Esophagus muscularis mucosa (tissue), 3 donors: ENCODE measurements around the gene OR52A1.

ENCODE experiments used
- CTCF ChIP-seq, 3 experiments: fragments of 200-600 bp in 2 of 3; fragments of 450-650 bp in 1 of 3; sonication (generic) in 2 of 3; IDR thresholded peaks; one replicate each; pipeline ENCODE4 v1.5.1; 2017 to 2019; ENCODE audit warnings: antibody characterized with exemption in 3 of 3, mild to moderate bottlenecking in 2 of 3, moderate library complexity in 1 of 3
- POLR2AphosphoS5 ChIP-seq, 2 donors: sonication (generic); formaldehyde crosslinking; IDR thresholded peaks; one replicate each; pipeline ENCODE4 v1.6.1; 2017; ENCODE audit warnings: antibody characterized with exemption in 2 of 2

GRCh38 chr11:5200582-5200981 lies 46.0 kb upstream of the OR52A1 start, which contains the start of gene OR51V1:
- TF ChIP-seq CTCF (IDR thresholded peaks at IDR 0.05): no peak
- no peak for TF ChIP-seq POLR2AphosphoS5 (IDR thresholded peaks at IDR 0.05)
